Measurements from ENCODE around the gene MSANTD2. TPM values are rescaled to one million over a fixed set of nuclear protein-coding genes. Genes with fewer than 3 reads are reported as not detected.

Gene MSANTD2
- 11.5 and 13.1 TPM in 2 replicates for total RNA-seq

GRCh38 chr11:124800226-124800929 lies at the start of gene MSANTD2:
TSS of gene MSANTD2 (minus strand) at chr11:124800406. CDS start at chr11:124800380, 26 bp downstream.

GRCh38 chr11:124762105-124762623 lies 38.0 kb downstream of the MSANTD2 start, which contains the start of gene ESAM:
TSS of gene ESAM (minus strand) at chr11:124762290. CDS start at chr11:124762154, 136 bp downstream.

GRCh38 chr11:124751741-124752470 lies 48.3 kb downstream of the MSANTD2 start, which contains the start of gene VSIG2:
TSS of gene VSIG2 (minus strand) at chr11:124752255. CDS start at chr11:124752137, 118 bp downstream.

GRCh38 chr11:124739479-124740276 lies 60.5 kb downstream of the MSANTD2 start, which contains the start of gene NRGN:
TSS of gene NRGN (plus strand) at chr11:124739942. CDS start at chr11:124740085, 143 bp downstream.

Other genes with a start within 250 kb of the MSANTD2 start
- gene OR8A1, start 230.4 kb downstream of the MSANTD2 start, total RNA-seq: not detected in 2 replicates
- not detected in 2 replicates for gene PANX3, start 189.0 kb downstream of the MSANTD2 start, total RNA-seq
- 29.2 and 29.4 TPM in 2 replicates for gene TBRG1, start 177.5 kb downstream of the MSANTD2 start, total RNA-seq
- 14.9 and 17.3 TPM in 2 replicates for gene SIAE, start 126.7 kb downstream of the MSANTD2 start, total RNA-seq
- gene SPA17, start 126.5 kb downstream of the MSANTD2 start, total RNA-seq: 32.0 and 46.1 TPM in 2 replicates
- 11.5 and 18.8 TPM in 2 replicates for gene NRGN, start 60.5 kb downstream of the MSANTD2 start, total RNA-seq
- gene VSIG2, start 48.2 kb downstream of the MSANTD2 start, total RNA-seq: 1.6 TPM in 1 of 2 replicates, not detected in the other
- gene ESAM, start 38.1 kb downstream of the MSANTD2 start, total RNA-seq: 4.8 and 6.3 TPM in 2 replicates
- 7.4 and 23.6 TPM in 2 replicates for gene ROBO3, start 65.0 kb upstream of the MSANTD2 start, total RNA-seq
- gene ROBO4, start 97.5 kb upstream of the MSANTD2 start, total RNA-seq: 5.5 and 8.6 TPM in 2 replicates
- gene HEPN1, start 118.8 kb upstream of the MSANTD2 start, total RNA-seq: not detected in 2 replicates
- gene HEPACAM, start 135.6 kb upstream of the MSANTD2 start, total RNA-seq: 0.29 and 0.35 TPM in 2 replicates
- gene CCDC15, start 153.8 kb upstream of the MSANTD2 start, total RNA-seq: 1.7 and 8.0 TPM in 2 replicates

All from myometrial cell (primary cell).